HG02763 (cell line): ENCODE results near the gene GFRA1.

Experiments used
- ATAC-seq: cut with Tn5 transposase; IDR thresholded peaks from one replicate; pipeline ENCODE4 v1.9.1; 2021; ENCODE audit warnings: mild to moderate bottlenecking, moderate library complexity; ENCODE audit not compliant: unreplicated experiment

GFRA1 gene

GRCh38 chr10:116133634-116134033 lies 139.4 kb downstream of the GFRA1 start:
- ATAC-seq, result no peak

GRCh38 chr10:116132780-116133399 lies 140.1 kb downstream of the GFRA1 start:
- no peak for ATAC-seq

GRCh38 chr10:116130006-116130405 lies 143.0 kb downstream of the GFRA1 start:
- no peak for ATAC-seq

- ATAC-seq, result no peak
These were observed 145.9 kb downstream of the GFRA1 start for GRCh38 chr10:116126954-116127695.

GRCh38 chr10:116126239-116126638 lies 146.8 kb downstream of the GFRA1 start:
- no peak for ATAC-seq

GRCh38 chr10:116125180-116125579 lies 147.8 kb downstream of the GFRA1 start:
- no peak for ATAC-seq

- no peak for ATAC-seq
These were observed 148.2 kb downstream of the GFRA1 start for GRCh38 chr10:116124777-116125176.

GRCh38 chr10:116122664-116123063 lies 150.3 kb downstream of the GFRA1 start:
- no peak for ATAC-seq

GRCh38 chr10:116121640-116122525 lies 151.1 kb downstream of the GFRA1 start:
- ATAC-seq, result no peak

- ATAC-seq, result no peak
These were observed 152.1 kb downstream of the GFRA1 start for GRCh38 chr10:116120688-116121455.

GRCh38 chr10:116118847-116119246 lies 154.2 kb downstream of the GFRA1 start:
- ATAC-seq, result no peak

- ATAC-seq, result no peak
These were observed 157.2 kb downstream of the GFRA1 start for GRCh38 chr10:116115797-116116196.

- no peak for ATAC-seq
These were observed 157.9 kb downstream of the GFRA1 start for GRCh38 chr10:116115036-116115641.

GRCh38 chr10:116113721-116114501 lies 159.1 kb downstream of the GFRA1 start:
- no peak for ATAC-seq

- no peak for ATAC-seq
These were observed 160.5 kb downstream of the GFRA1 start for GRCh38 chr10:116112232-116113231.

- ATAC-seq, result no peak
These were observed 161.4 kb downstream of the GFRA1 start for GRCh38 chr10:116111483-116112095.

- no peak for ATAC-seq
These were observed 162.3 kb downstream of the GFRA1 start for GRCh38 chr10:116110736-116111135.

GRCh38 chr10:116109881-116110280 lies 163.1 kb downstream of the GFRA1 start:
- no peak for ATAC-seq
